ENCODE results near the gene TRAF3. TPM values are rescaled to one million over a fixed set of nuclear protein-coding genes. Genes with fewer than 3 reads are reported as not detected.

The TRAF3 gene
- total RNA-seq (2014; rRNA removed; shearing (Covaris generic)) = 14.0 and 16.8 TPM in 2 replicates

- no peak for DNase-seq (ENCODE audit: low spot score)
Measured at GRCh38 chr14:102776761-102777710, at the start of gene TRAF3. TSS of gene TRAF3 (plus strand) at chr14:102777449. CDS start at chr14:102870202, 92,753 bp downstream.

- no peak for DNase-seq (ENCODE audit: low spot score)
Measured at GRCh38 chr14:102728501-102728900, 48.7 kb upstream of the TRAF3 start.

- no peak for DNase-seq (ENCODE audit: low spot score)
Measured at GRCh38 chr14:102729268-102729667, 48.0 kb upstream of the TRAF3 start.

GRCh38 chr14:102729825-102730224, 47.4 kb upstream of the TRAF3 start:
- no peak for DNase-seq (ENCODE audit: low spot score)

GRCh38 chr14:102731101-102731870, 46.0 kb upstream of the TRAF3 start:
- DNase-seq (ENCODE audit: low spot score) = no peak

- no peak for DNase-seq (ENCODE audit: low spot score)
Measured at GRCh38 chr14:102731871-102732800, 45.1 kb upstream of the TRAF3 start.

GRCh38 chr14:102732924-102733323, 44.3 kb upstream of the TRAF3 start:
- no peak for DNase-seq (ENCODE audit: low spot score)

- no peak for DNase-seq (ENCODE audit: low spot score)
Measured at GRCh38 chr14:102733326-102733725, 43.9 kb upstream of the TRAF3 start.

GRCh38 chr14:102734436-102734835, 42.8 kb upstream of the TRAF3 start:
- no peak for DNase-seq (ENCODE audit: low spot score)

GRCh38 chr14:102736956-102737355, 40.3 kb upstream of the TRAF3 start:
- no peak for DNase-seq (ENCODE audit: low spot score)

- no peak for DNase-seq (ENCODE audit: low spot score)
Measured at GRCh38 chr14:102737402-102738372, 39.6 kb upstream of the TRAF3 start.

GRCh38 chr14:102738373-102739189, 38.7 kb upstream of the TRAF3 start:
- DNase-seq (ENCODE audit: low spot score) = no peak

GRCh38 chr14:102739190-102739469, 38.1 kb upstream of the TRAF3 start:
- no peak for DNase-seq (ENCODE audit: low spot score)

GRCh38 chr14:102746634-102747438, 30.4 kb upstream of the TRAF3 start:
- no peak for DNase-seq (ENCODE audit: low spot score)

GRCh38 chr14:102748806-102749205, 28.4 kb upstream of the TRAF3 start:
- DNase-seq (ENCODE audit: low spot score) = no peak

- no peak for DNase-seq (ENCODE audit: low spot score)
Measured at GRCh38 chr14:102749393-102750305, 27.6 kb upstream of the TRAF3 start.

- no peak for DNase-seq (ENCODE audit: low spot score)
Measured at GRCh38 chr14:102750376-102750775, 26.9 kb upstream of the TRAF3 start.

- no peak for DNase-seq (ENCODE audit: low spot score)
Measured at GRCh38 chr14:102751088-102751487, 26.2 kb upstream of the TRAF3 start.
